ENCODE data around the gene ARL6.

DNA sequence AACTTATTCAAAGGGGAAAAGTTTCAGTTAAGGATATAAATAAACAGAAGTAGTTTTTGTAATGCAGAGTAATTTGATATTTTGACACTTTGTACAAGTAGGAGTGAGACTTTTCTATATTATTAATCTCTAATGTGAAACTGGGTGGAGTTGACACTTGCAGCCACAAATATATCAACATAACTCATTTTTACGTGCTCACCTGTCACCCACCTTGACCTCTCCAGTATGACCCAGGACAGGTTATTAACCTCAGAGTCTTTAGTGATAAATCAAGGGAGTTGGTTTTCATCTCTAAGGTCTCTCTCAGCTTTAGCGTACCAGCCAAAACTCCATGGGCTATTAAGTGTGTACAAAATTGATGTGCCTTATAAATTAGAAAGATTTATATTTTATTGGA, 64.6 kb downstream of the ARL6 start:
- TF ChIP-seq, protein P1, sequence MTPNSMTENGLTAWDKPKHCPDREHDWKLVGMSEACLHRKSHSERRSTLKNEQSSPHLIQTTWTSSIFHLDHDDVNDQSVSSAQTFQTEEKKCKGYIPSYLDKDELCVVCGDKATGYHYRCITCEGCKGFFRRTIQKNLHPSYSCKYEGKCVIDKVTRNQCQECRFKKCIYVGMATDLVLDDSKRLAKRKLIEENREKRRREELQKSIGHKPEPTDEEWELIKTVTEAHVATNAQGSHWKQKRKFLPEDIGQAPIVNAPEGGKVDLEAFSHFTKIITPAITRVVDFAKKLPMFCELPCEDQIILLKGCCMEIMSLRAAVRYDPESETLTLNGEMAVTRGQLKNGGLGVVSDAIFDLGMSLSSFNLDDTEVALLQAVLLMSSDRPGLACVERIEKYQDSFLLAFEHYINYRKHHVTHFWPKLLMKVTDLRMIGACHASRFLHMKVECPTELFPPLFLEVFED (CRISPR knock-in tag; conservative IDR thresholded peaks at IDR 0.05): no peak
- TF ChIP-seq, protein P2, sequence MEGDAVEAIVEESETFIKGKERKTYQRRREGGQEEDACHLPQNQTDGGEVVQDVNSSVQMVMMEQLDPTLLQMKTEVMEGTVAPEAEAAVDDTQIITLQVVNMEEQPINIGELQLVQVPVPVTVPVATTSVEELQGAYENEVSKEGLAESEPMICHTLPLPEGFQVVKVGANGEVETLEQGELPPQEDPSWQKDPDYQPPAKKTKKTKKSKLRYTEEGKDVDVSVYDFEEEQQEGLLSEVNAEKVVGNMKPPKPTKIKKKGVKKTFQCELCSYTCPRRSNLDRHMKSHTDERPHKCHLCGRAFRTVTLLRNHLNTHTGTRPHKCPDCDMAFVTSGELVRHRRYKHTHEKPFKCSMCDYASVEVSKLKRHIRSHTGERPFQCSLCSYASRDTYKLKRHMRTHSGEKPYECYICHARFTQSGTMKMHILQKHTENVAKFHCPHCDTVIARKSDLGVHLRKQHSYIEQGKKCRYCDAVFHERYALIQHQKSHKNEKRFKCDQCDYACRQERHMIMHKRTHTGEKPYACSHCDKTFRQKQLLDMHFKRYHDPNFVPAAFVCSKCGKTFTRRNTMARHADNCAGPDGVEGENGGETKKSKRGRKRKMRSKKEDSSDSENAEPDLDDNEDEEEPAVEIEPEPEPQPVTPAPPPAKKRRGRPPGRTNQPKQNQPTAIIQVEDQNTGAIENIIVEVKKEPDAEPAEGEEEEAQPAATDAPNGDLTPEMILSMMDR (IDR thresholded peaks at IDR 0.05 in 2 of 3, conservative IDR thresholded peaks at IDR 0.05 in 1 of 3; ENCODE audit: insufficient read depth in 2 of 3, low read depth in 1 of 3, low read length in 3 of 3): no peak
- no peak for TF ChIP-seq STAT5B (CRISPR knock-in tag; IDR thresholded peaks at IDR 0.05)
